Mesodermal cell (in vitro differentiated cells): Measurements from ENCODE around the gene SRRM2. TPM values are rescaled to one million over a fixed set of nuclear protein-coding genes. Genes with fewer than 3 reads are reported as not detected.

Experiments
- H3K27ac ChIP-seq: 2 replicates; pipeline ENCODE4 v1.7.0; 2013; ENCODE audit warnings: mild to moderate bottlenecking, low read depth, low read length, moderate library complexity; ENCODE audit not compliant: severe bottlenecking
- H3K36me3 ChIP-seq: 2 replicates; pipeline ENCODE4 v1.7.1; 2013; ENCODE audit warnings: mild to moderate bottlenecking, low read length, moderate library complexity; ENCODE audit not compliant: control insufficient read depth, insufficient read depth
- H3K4me1 ChIP-seq: one replicate; pipeline ENCODE4 v1.7.1; 2013; ENCODE audit warnings: mild to moderate bottlenecking, low read length; ENCODE audit not compliant: insufficient read depth, control insufficient read depth, poor library complexity, severe bottlenecking
- H3K4me3 ChIP-seq: 2 replicates; pipeline ENCODE4 v1.7.0; 2013; ENCODE audit warnings: low read length, control low read depth, mild to moderate bottlenecking; ENCODE audit not compliant: insufficient read depth, poor library complexity, severe bottlenecking; ENCODE audit errors: extremely low read depth
- H3K9me3 ChIP-seq: 2 replicates; pipeline ENCODE4 v1.7.1; 2013; ENCODE audit warnings: mild to moderate bottlenecking, low read length, moderate library complexity; ENCODE audit not compliant: control insufficient read depth
- WGBS, 2 experiments: methylation state at CpG; one replicate each; pipeline ENCODE4 v1.1.5; 2013; ENCODE audit warnings: missing lambda C conversion rate in 2 of 2; ENCODE audit not compliant: insufficient coverage in 2 of 2; 5-methylcytosine and 5-hydroxymethylcytosine counted together
- polyA plus RNA-seq, 2 experiments: library from polyadenylated mRNA; stranded (reverse); fragments of 50-300 nt; gene quantifications; one replicate each; pipeline ENCODE4 v1.2.3, GENCODE V29; 2013

The SRRM2 gene
- 378 TPM for polyA plus RNA-seq (2013, experiment 1 of 2)
- 310 TPM for polyA plus RNA-seq (2013, experiment 2 of 2)

DNA sequence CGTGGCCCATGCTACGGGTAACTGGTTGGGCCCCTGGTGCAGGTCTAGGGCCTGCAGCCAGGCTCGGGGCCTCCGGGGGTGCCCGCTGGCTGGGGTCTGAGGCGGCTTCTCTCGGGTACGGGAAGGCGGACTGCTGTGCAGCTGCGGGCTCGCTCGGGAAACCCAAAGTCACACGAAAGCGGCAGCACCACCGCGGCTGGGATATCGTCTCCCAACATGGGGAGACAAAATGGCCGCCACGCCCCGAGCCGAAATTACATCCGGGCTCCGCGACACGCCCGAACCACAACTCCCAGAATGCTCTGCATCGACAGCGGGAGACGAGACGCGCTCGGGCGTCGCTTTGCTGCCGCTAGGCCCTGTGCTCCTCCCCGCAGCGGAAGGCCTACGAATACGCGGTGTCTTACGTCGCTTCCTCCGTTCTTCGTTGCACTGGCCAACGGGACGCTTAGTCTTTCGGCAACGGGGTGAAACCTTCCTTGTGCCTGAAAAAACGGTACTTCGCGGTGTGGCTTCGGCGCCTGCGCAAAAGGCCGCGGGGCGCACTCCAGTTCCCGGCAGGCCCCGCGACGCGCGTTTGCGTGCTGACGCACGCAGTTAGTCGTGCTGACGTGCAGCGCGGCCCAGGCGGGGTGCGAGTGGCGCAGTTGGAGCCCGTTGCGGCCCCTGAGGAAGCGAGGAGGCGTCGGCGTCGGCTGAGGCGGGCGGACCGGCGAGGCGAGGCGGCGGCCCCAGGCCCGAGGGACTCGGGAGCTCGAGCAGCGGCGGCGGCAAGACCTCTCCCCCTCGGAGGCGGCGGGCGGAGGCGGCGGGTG, at the start of gene SRRM2:
Gene SRRM2, plus strand, starts transcription at position 604 of the 815 bp plus-strand sequence. CDS start 3,727 bp downstream, outside the sequence.
- Histone ChIP-seq H3K9me3 (no peaks in the 10 kb centered on the region), H3K4me3 (peak within 1 kb of the TSS; percentile 90), H3K36me3 (peaks cover 33% of the 10 kb centered on the region), H3K4me1 (peaks cover 16% of the 10 kb centered on the region), H3K27ac (peak within 1 kb of the TSS; percentile 100)
- WGBS, 2 experiments: 0 to 1% methylated on average over 85 to 89 of the region's 99 CpGs

DNA sequence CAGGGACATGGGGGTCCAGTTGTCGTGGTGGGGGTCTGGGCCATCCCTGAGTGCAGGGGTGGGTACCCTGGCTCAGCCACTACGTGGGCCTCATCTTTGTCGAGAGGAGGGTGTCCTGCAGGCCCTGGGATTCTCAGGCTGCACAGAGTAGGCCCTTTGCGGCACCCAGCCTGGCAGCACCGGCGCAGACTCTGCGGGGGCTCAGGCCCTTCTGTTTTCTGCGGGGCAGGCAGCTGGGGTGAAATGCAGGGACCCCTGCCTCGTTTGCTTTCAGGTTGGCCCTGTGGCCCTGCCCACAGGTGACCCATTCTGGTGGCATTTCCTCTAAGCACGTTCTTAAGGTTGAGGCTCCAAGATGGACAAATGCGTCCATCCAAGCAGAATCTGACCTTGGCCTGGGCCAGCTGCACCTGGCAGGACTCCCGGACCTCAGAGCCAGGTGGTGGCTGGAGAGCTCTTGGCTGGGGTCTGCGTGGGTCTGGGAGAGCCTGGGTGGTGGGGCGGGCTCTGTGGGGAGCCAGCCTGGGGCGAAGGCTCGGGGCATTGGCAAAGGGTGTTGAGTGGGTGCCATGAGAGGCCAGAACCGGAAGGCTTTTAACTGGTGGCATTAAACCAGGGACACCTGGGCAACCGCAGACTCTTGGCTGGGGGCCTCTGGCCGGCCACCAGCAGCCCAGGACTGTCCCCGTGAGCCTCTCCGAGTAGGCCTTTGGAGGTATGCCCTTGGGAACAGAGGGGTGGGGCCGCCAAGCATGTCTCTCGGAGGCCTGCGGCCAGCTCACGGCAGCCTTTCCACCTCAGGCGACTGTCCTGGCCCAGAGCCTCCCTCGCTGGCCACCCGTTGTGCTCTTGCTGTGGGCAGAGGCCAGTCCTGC, 49.3 kb upstream of the SRRM2 start:
- peaks cover 71% of the 10 kb centered on the region for H3K36me3 ChIP-seq
- H3K27ac ChIP-seq: no peak overlapping the region
- no peak overlapping the region for H3K4me3 ChIP-seq
- WGBS, 2 experiments: 94 to 97% methylated on average over 21 to 28 of the region's 28 CpGs
- no peaks in the 10 kb centered on the region for H3K4me1 ChIP-seq
- H3K9me3 ChIP-seq: no peaks in the 10 kb centered on the region

DNA sequence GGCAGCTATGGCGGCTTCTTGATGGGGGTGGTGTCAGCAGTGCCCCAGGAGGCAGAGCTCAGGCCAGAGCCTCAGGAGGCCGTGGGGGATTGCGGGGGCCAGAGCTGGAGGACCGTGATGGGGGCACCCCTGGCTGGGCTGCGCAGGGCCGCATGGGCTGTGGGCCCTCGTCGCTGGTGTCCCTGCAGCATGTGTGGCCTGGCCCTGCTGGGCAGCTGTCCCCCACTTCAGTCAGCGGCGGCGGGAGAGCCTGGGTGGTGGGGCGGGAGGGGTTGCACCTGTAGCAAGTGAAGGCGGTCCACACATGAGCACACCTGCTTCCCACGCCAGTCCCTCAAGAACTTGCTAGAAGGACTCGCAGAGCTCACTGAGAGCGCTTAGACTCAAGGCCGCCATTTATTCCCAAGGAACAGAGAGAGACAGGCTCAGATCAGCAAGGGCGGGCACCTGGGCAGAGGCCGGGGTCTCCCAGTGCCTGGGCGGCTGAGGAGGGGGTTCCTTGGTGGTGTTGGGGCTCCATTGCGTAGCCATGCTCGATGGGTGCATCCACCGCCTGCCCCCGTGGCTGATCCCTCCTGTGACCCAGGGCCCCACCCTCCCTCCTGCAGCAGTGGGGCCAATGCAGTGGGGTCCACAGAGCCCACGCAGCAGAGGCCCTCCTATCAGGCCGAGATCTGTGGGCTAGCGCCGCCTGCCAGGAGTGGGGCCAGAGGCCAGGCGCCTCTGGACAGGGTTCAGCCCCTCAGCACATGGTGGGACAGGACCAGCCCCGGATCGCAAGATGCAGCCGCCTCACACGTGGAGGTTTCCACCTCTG, 48.1 kb upstream of the SRRM2 start:
- H3K4me1 ChIP-seq: no peaks in the 10 kb centered on the region
- H3K27ac ChIP-seq: no peak overlapping the region
- 96 to 98% methylated on average over 25 to 26 of the region's 33 CpGs for WGBS, 2 experiments
- H3K36me3 ChIP-seq: peaks cover 73% of the 10 kb centered on the region
- no peak overlapping the region for H3K4me3 ChIP-seq
- no peaks in the 10 kb centered on the region for H3K9me3 ChIP-seq

DNA sequence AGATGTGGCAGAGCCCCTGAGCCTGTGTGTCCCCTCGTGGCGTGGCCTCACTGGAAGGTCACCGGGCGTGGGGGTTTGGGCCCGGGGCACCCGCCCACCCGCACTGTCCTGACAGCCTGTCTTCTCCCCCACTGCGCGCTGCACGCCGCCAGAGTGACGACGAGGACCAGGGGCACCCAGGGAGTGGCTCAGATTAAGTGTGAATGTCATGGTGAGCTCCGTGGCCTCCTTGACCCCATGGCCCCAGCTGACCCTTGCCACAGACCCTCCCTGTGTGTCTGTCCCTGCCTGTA, 47.5 kb upstream of the SRRM2 start:
- no peaks in the 10 kb centered on the region for H3K9me3 ChIP-seq
- H3K27ac ChIP-seq: no peak overlapping the region
- no peak overlapping the region for H3K4me3 ChIP-seq
- 97 to 100% methylated on average over 4 to 8 of the region's 14 CpGs for WGBS, 2 experiments
- peaks cover 69% of the 10 kb centered on the region for H3K36me3 ChIP-seq
- no peaks in the 10 kb centered on the region for H3K4me1 ChIP-seq

DNA sequence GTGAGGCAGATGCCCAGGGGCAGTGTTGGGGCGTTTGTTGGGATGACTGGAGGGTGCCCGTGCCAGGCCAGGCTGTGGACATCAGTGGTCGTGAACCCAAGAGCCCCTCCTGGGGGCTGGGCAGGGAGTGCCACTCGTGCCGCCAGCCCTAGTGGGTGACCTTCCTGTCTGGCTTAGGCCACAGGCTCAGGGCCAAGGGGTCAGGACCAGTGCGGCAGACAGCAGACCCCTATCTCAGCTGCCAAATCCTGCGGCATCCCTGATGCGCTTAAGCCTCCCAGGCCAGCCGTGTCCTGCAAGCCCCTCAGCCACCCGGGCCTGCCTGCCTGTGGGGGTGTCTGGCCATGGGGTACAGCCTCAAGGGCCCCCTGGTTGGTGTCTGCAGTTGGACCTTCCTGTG, 47.1 kb upstream of the SRRM2 start:
- no peak overlapping the region for H3K4me3 ChIP-seq
- no peak overlapping the region for H3K27ac ChIP-seq
- 91 to 97% methylated on average over 10 of the region's 10 CpGs for WGBS, 2 experiments
- peaks cover 65% of the 10 kb centered on the region for H3K36me3 ChIP-seq
- no peaks in the 10 kb centered on the region for H3K9me3 ChIP-seq
- H3K4me1 ChIP-seq: no peaks in the 10 kb centered on the region

DNA sequence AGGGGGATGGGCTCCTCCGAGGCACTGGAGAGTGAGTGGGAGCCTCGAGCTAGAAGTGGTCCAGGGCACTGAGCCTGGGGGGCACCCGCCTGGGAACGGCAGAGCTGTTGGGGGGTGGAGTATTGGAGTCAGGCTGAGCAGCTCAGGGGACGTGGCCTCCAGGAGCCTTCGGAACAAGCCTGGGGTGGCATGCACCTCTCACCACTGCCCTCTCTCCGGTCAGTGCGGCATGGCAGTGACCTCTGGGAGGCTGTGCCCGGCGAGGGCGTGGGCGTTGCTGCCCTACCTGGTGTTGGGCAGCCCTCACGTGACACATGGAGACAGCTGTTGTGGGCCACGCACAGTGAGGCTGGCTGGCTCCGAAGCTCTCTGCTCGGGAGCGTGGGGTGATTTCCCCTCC, 46.4 kb upstream of the SRRM2 start:
- Histone ChIP-seq H3K4me3 (no peak overlapping the region), H3K4me1 (no peaks in the 10 kb centered on the region), H3K36me3 (peaks cover 59% of the 10 kb centered on the region), H3K9me3 (no peaks in the 10 kb centered on the region), H3K27ac (no peak overlapping the region)
- WGBS, 2 experiments: 95 to 99% methylated on average over 15 to 17 of the region's 17 CpGs

DNA sequence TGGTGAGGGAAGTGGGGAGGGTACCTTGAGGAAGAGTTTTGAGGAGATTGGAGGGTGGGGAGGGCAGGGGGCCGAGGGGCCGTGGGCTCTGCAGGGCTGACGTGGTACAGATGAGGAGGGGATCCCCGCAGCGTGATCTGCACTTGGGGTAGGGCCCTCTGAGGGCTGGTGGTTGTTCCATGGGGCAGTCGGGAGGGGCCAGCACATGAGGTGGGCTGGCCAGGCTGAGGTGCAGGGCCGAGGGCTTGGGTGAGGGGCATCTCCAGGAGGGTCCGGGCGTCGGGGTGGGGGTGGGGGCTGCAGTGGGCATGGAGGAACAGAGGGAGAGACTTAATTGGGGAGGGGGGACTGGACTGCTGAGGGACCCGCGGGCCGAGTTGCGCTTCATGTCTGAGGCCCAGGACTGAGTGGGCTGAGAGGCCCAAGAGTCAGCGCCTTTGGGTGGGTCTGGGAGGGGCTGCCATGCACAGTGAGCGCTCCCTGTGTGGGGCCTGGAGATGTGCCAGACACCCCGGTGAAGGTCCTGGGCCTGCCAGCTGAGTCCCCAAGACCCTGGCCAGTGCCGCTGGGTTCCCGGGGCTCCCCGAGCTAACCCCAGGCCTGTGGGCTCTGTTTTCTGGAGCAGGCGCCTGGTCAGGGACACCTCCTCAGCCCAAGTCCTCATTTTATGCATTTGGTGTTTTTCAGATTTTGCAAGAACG, 45.7 kb upstream of the SRRM2 start:
- no peaks in the 10 kb centered on the region for H3K9me3 ChIP-seq
- H3K4me3 ChIP-seq: no peak overlapping the region
- no peak overlapping the region for H3K27ac ChIP-seq
- H3K4me1 ChIP-seq: no peaks in the 10 kb centered on the region
- WGBS, 2 experiments: 96 to 98% methylated on average over 19 to 20 of the region's 22 CpGs
- H3K36me3 ChIP-seq: peaks cover 53% of the 10 kb centered on the region

DNA sequence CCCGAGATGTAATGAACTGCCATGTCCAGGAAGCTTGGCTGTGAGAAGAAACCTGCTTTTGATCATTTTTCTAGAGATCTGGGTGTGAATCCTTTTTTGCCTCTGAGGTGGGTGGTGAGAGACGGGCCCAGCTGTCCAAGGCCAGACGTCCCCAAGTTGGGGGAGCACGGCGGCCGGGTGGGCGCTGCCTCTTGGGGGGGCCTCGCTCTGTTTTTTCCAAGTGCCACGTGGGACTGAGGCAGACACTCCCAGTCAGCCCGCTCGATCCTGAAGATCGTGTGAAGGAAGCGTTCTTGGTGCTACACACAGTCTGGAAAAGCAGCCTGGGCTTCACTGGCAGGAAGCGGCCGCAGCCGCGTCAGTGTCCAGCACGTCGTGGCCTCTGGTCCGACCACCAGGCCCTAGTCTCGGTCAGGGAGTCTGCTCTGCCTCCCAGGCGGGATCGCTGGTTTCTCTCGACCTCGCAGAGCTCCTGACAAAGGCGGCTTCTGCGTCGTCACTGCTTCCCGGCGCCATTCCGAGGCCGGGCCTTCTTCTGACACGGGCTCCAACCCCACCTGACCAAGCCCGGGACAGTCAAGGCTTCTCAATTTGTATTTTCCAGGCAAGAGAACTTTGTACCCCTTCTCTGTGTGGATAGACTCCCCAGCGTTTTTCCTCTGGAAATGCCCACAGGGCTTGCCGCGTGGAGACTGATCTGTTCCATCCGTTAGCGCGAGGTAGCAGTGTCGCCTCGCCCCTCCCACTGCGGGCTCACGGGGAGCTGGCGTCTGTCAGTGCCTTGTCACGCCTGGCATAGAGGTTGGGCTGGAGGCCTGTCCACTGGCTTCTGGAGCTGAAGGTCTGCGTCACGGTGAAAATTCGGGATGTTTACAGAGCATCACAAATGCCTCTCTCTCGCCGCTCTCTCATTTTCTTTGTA, 44.8 kb upstream of the SRRM2 start:
- no peaks in the 10 kb centered on the region for H3K9me3 ChIP-seq
- 96 to 97% methylated on average over 51 of the region's 51 CpGs for WGBS, 2 experiments
- no peak overlapping the region for H3K4me3 ChIP-seq
- H3K36me3 ChIP-seq: peaks cover 51% of the 10 kb centered on the region
- H3K27ac ChIP-seq: no peak overlapping the region
- no peaks in the 10 kb centered on the region for H3K4me1 ChIP-seq

DNA sequence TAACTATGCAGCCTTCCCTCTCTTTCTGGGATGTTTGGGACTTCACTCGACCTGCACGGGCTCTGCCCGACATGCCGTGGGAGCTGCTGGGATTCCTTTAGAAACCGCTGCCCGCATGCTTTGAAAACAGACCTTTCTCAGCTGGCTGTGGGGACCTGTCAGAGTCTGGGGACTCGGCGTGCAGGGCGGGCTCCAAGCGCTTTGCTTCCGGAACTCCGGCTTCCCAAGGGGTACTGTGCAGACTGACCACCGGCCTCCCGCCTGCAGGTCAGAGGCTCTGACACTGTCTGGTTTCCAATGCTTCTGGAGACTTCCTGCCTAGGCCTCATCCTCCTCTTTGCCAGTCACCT, 44.2 kb upstream of the SRRM2 start:
- no peak overlapping the region for H3K4me3 ChIP-seq
- H3K27ac ChIP-seq: no peak overlapping the region
- H3K4me1 ChIP-seq: no peaks in the 10 kb centered on the region
- WGBS, 2 experiments: 97% methylated on average over 13 to 14 of the region's 14 CpGs
- H3K9me3 ChIP-seq: no peaks in the 10 kb centered on the region
- H3K36me3 ChIP-seq: peaks cover 45% of the 10 kb centered on the region
